22Rv1 (cell line): ENCODE data around the gene ERCC1.
A peak's percentile ranks its signal among the peaks of the same experiment; 100 is the strongest.

ENCODE experiments used
- H3K27ac ChIP-seq: fragments of 450-650 bp; 2 replicates; pipeline ENCODE4 v1.5.1; 2017
- ZFX ChIP-seq: fragments of 450-650 bp; IDR thresholded peaks from 2 replicates; pipeline ENCODE4 v1.6.1; 2017; ENCODE audit warnings: antibody characterized with exemption, borderline replicate concordance
- TF ChIP-seq, protein P1 (sequence below): fragments of 450-650 bp; IDR thresholded peaks from 2 replicates; pipeline ENCODE4 v1.5.1; 2017; ENCODE audit warnings: mild to moderate bottlenecking

ERCC1 gene

GRCh38 chr19:45455707-45456499 is 32.2 kb upstream of the ERCC1 start:
- 0 out of 2 replicates have a peak overlapping the region, but pooled peaks have one; percentile 12 for H3K27ac ChIP-seq
- TF ChIP-seq, protein P1, sequence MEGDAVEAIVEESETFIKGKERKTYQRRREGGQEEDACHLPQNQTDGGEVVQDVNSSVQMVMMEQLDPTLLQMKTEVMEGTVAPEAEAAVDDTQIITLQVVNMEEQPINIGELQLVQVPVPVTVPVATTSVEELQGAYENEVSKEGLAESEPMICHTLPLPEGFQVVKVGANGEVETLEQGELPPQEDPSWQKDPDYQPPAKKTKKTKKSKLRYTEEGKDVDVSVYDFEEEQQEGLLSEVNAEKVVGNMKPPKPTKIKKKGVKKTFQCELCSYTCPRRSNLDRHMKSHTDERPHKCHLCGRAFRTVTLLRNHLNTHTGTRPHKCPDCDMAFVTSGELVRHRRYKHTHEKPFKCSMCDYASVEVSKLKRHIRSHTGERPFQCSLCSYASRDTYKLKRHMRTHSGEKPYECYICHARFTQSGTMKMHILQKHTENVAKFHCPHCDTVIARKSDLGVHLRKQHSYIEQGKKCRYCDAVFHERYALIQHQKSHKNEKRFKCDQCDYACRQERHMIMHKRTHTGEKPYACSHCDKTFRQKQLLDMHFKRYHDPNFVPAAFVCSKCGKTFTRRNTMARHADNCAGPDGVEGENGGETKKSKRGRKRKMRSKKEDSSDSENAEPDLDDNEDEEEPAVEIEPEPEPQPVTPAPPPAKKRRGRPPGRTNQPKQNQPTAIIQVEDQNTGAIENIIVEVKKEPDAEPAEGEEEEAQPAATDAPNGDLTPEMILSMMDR: no peak
- no peak for TF ChIP-seq ZFX

GRCh38 chr19:45451850-45452387 is 28.2 kb upstream of the ERCC1 start:
- peak overlapping the region; percentile 79 for H3K27ac ChIP-seq

GRCh38 chr19:45451131-45451849 is 27.6 kb upstream of the ERCC1 start:
- no peak for TF ChIP-seq ZFX
- TF ChIP-seq, protein P1: no peak
- peak overlapping the region; percentile 79 for H3K27ac ChIP-seq

More at GRCh38 chr19:45451850-45452387, 28.2 kb upstream of the ERCC1 start:
- TF ChIP-seq, protein P1: no peak
- TF ChIP-seq ZFX: no peak

- peak overlapping the region; percentile 79 for H3K27ac ChIP-seq
- TF ChIP-seq, protein P1: no peak
- TF ChIP-seq ZFX: no peak
Measured at GRCh38 chr19:45450012-45450333, 26.3 kb upstream of the ERCC1 start.

- H3K27ac ChIP-seq: peak overlapping the region; percentile 79; the same call in 1 of the 2 replicates
- TF ChIP-seq, protein P1: no peak
- TF ChIP-seq ZFX: no peak
Measured at GRCh38 chr19:45448887-45449299, 25.2 kb upstream of the ERCC1 start.

- H3K27ac ChIP-seq: no peak overlapping the region
- TF ChIP-seq, protein P1: no peak
- no peak for TF ChIP-seq ZFX
Measured at GRCh38 chr19:45448425-45448756, 24.7 kb upstream of the ERCC1 start.

GRCh38 chr19:45446944-45447343 is 23.2 kb upstream of the ERCC1 start:
- no peak overlapping the region for H3K27ac ChIP-seq

More at GRCh38 chr19:45446944-45447343, 23.2 kb upstream of the ERCC1 start:
- TF ChIP-seq, protein P1: no peak
- TF ChIP-seq ZFX: no peak
